Immature natural killer cell (primary cell): ENCODE data around the gene IL17RD. TPM values are rescaled to one million over a fixed set of nuclear protein-coding genes. Genes with fewer than 3 reads are reported as not detected.

Experiments used
- DNase-seq, 3 donors: peaks; one replicate each; pipeline ENCODE4 v3.0.0; 2022; ENCODE audit warnings: mixed read lengths in 1 of 3
- H3K27ac Mint-ChIP-seq, 6 donors: one replicate each; pipeline ENCODE4 v1.8.0; 2020; ENCODE audit warnings: mixed read lengths in 6 of 6, mild to moderate bottlenecking in 5 of 6, inconsistent platforms in 4 of 6, moderate library complexity in 3 of 6
- H3K27me3 Mint-ChIP-seq, 3 donors: one replicate each; pipeline ENCODE4 v1.8.0; 2020 to 2021; ENCODE audit warnings: low read depth in 3 of 3, mild to moderate bottlenecking in 3 of 3, mixed read lengths in 3 of 3, moderate library complexity in 3 of 3, inconsistent platforms in 1 of 3
- H3K36me3 Mint-ChIP-seq, 3 donors: one replicate each; pipeline ENCODE4 v1.8.0; 2020; ENCODE audit warnings: mixed read lengths in 3 of 3, inconsistent platforms in 2 of 3, mild to moderate bottlenecking in 2 of 3
- H3K4me1 Mint-ChIP-seq, 2 donors: one replicate each; pipeline ENCODE4 v1.8.0; 2020; ENCODE audit warnings: inconsistent platforms in 2 of 2, mild to moderate bottlenecking in 2 of 2, mixed read lengths in 2 of 2, moderate library complexity in 1 of 2
- H3K4me3 Mint-ChIP-seq, 5 donors: one replicate each; pipeline ENCODE4 v1.8.0; 2020; ENCODE audit warnings: mild to moderate bottlenecking in 5 of 5, mixed read lengths in 5 of 5, inconsistent platforms in 3 of 5, moderate library complexity in 3 of 5
- H3K9me3 Mint-ChIP-seq, 6 donors: one replicate each; pipeline ENCODE4 v1.8.0; 2020; ENCODE audit warnings: mild to moderate bottlenecking in 6 of 6, mixed read lengths in 6 of 6, inconsistent platforms in 4 of 6, moderate library complexity in 3 of 6
- polyA plus RNA-seq, 3 donors: library from polyadenylated mRNA; unstranded; fragments of 300-500 nt; fragmentation: Illumina TruSeq; gene quantifications; one replicate each; pipeline ENCODE4 v1.2.3, GENCODE V29; 2021

Gene IL17RD
- polyA plus RNA-seq, 3 donors from 2014 or later, result not detected

- no peaks in the 10 kb centered on the region for H3K4me1 Mint-ChIP-seq
- H3K27ac Mint-ChIP-seq, result no peak overlapping the region
- no peak overlapping the region for H3K4me3 Mint-ChIP-seq
- peaks cover 2 to 14% (median 5%) of the 10 kb centered on the region in 3 donors for H3K27me3 Mint-ChIP-seq
- no peaks in the 10 kb centered on the region for H3K9me3 Mint-ChIP-seq
- no peaks in the 10 kb centered on the region for H3K36me3 Mint-ChIP-seq
- DNase-seq, result no peak
Measured at GRCh38 chr3:57053122-57053521, 112.0 kb downstream of the IL17RD start.

DNA sequence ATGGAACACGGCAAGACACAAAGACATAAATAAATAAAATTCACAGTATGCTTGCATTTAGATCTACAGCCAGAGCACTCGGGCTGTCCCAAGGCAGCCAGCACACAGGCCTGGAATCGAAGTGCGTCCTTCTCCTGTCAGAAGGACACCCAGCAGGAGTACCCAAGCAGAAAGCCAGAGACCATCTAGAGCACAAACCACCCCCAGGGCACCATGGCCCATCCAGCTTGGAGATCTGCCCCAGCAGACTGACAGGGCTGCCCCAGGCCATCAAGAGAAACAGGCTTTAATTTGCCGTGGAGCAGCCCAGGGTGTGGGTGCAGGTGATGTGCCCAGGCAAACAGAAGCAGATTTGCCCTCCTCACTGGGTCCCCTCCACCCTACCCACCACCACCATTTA lies 112.5 kb downstream of the IL17RD start:
- H3K4me3 Mint-ChIP-seq, result no peak overlapping the region
- no peaks in the 10 kb centered on the region for H3K4me1 Mint-ChIP-seq
- DNase-seq, result no peak
- peaks cover 2 to 14% (median 5%) of the 10 kb centered on the region in 3 donors for H3K27me3 Mint-ChIP-seq
- H3K9me3 Mint-ChIP-seq, result no peaks in the 10 kb centered on the region
- H3K27ac Mint-ChIP-seq, result no peak overlapping the region
- H3K36me3 Mint-ChIP-seq, result no peaks in the 10 kb centered on the region

DNA sequence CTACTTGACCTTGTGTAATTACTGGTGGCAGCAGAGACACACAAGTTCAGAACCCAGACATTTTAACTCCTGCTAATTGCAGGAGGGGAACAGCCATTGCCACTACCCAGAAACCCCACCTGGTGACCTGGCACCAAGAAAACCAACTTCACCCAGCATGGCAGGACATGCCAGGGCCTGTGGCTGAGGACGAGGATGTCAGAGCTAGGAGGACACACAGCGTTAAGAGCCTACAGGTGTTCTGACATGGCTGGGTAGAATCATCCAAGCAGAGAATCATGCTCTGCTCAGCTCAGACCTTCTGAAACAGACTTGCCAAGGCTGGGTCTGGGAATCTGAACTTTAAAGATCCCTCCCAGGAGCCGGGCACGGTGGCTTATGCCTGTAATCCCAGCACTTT lies 116.4 kb downstream of the IL17RD start:
- Mint-ChIP-seq H3K36me3 (no peaks in the 10 kb centered on the region), H3K4me1 (no peaks in the 10 kb centered on the region), H3K9me3 (no peaks in the 10 kb centered on the region), H3K27me3 (peaks cover 0 to 7% (median 2%) of the 10 kb centered on the region in 3 donors), H3K4me3 (no peak overlapping the region), H3K27ac (no peak overlapping the region)
- no peak for DNase-seq

DNA sequence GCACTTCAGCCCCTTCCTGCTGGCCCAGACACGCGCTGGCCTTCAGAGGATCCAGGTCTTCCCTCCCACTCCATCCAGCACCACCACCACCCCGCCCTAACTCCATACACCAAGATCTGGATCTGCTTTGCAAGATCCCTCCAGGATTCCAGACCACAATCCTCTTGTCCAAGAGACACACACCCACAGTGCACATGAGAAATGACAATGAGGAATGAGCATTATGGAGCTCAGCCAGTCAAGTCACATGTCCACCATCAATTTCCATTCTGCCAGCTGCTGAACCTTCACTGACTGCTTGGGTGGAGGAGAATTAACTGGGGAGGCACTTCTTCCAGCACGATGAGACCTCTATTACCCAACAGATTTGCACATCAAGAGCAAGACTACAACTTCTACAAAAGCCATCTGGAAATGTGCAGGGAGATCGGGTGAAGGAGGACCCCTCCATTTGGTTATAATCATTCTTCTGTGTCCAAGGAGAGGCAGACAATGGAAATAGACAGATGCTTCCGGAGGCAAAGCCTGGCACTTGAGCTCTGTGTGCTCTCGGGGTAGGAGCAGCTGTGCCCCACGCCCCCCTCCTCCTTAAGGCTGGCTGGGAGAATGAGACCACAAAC lies 117.0 kb downstream of the IL17RD start:
- Mint-ChIP-seq H3K4me1 (no peaks in the 10 kb centered on the region), H3K27ac (no peak overlapping the region), H3K36me3 (no peaks in the 10 kb centered on the region), H3K4me3 (no peak overlapping the region), H3K9me3 (no peaks in the 10 kb centered on the region), H3K27me3 (peaks cover 0 to 2% (median 0%) of the 10 kb centered on the region in 3 donors)
- no peak for DNase-seq

GRCh38 chr3:57046101-57046765 lies 118.9 kb downstream of the IL17RD start:
- H3K4me3 Mint-ChIP-seq, result no peak overlapping the region

DNA sequence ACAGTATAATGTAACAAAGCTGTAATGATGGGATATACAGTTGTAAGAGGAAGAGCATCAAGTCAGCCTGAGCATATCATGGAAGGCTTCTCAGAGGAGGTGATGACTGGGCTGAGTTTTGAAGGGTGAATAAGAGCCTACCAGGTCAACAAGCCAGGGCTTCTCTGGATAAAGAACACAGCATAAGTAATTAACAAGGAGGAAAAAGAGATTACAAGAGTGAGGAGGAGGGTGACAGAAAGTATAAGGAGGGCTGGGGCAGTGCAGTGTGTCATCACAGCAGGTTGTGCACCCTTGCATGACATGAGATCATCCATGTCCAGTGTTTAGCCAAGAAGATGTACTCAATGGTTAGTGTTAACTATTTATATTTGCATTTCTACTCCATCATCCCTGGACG lies 121.6 kb downstream of the IL17RD start:
- Mint-ChIP-seq H3K4me3 (no peak overlapping the region), H3K27me3 (peaks cover 0 to 2% (median 2%) of the 10 kb centered on the region in 3 donors), H3K36me3 (no peaks in the 10 kb centered on the region), H3K4me1 (no peaks in the 10 kb centered on the region), H3K27ac (no peak overlapping the region), H3K9me3 (no peaks in the 10 kb centered on the region)
- DNase-seq, result no peak

More at GRCh38 chr3:57046101-57046765, 118.9 kb downstream of the IL17RD start:
- DNase-seq, result no peak
- Mint-ChIP-seq H3K36me3 (no peaks in the 10 kb centered on the region), H3K27ac (no peak overlapping the region), H3K27me3 (no peaks in the 10 kb centered on the region), H3K4me1 (no peaks in the 10 kb centered on the region), H3K9me3 (no peaks in the 10 kb centered on the region)

DNA sequence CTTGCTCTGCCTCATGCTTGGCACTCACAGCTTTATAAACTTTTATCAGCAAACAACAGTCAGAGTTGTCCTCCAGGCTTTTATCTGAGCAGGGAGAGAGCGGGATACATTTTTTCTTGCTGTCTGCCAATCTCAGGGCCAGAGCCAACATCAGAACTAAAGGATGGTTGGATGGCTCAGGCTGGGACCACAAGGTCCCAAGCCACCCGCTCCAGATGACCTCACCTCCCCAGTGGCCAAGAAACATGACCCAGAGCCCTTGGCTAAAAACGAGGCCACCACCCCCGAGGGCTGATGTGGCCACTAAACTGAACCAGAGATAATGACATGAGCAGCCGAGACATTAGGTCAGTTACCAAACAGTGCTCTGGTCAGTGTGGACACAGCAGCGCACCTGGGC lies 123.5 kb downstream of the IL17RD start:
- H3K27me3 Mint-ChIP-seq, result peaks cover 0 to 2% (median 2%) of the 10 kb centered on the region in 3 donors
- H3K27ac Mint-ChIP-seq, result no peak overlapping the region
- no peaks in the 10 kb centered on the region for H3K36me3 Mint-ChIP-seq
- DNase-seq, result no peak
- no peak overlapping the region for H3K4me3 Mint-ChIP-seq
- no peaks in the 10 kb centered on the region for H3K9me3 Mint-ChIP-seq
- H3K4me1 Mint-ChIP-seq, result no peaks in the 10 kb centered on the region

Other genes with a start within 250 kb of the IL17RD start
- not detected for gene SPATA12, start 104.7 kb downstream of the IL17RD start, polyA plus RNA-seq
- not detected for gene HESX1, start 34.6 kb upstream of the IL17RD start, polyA plus RNA-seq
- 10 to 100 TPM; 19.1 to 57.9 (median 43.2) TPM for gene APPL1, start 62.4 kb upstream of the IL17RD start, polyA plus RNA-seq
- gene ASB14, start 127.3 kb upstream of the IL17RD start, polyA plus RNA-seq, result under 1 TPM in 1 of 3 donors, not detected in 2; 0.27 TPM